Caco-2 (cell line): ENCODE results near the gene SUSD1. TPM values are rescaled to one million over a fixed set of nuclear protein-coding genes. Genes with fewer than 3 reads are reported as not detected.

Source experiments
- BruUV-seq: library from RNA; stranded (reverse); fragments of 400-500 nt; replicated peaks from 2 replicates; lab custom pipeline; 2021; lab: Mats Ljungman, UMichigan
- CTCF ChIA-PET: fragments of 300-600 bp; sonication (Branson Sonifier 250); formaldehyde crosslinking; loops from one replicate; lab custom pipeline; 2022; ENCODE audit warnings: antibody characterized with exemption; lab: Charles Lee
- POLR2A ChIA-PET: fragments of 300-600 bp; sonication (Branson Sonifier 250); formaldehyde crosslinking; loops from one replicate; lab custom pipeline; 2022; ENCODE audit warnings: antibody characterized with exemption; lab: Charles Lee
- DNase-seq, 2 experiments: peaks; one replicate each; pipeline versions ENCODE4 v3.0.0 to v3.0.0-alpha.2; 2020 to 2022
- H3K27me3 ChIP-seq: replicated peaks from 2 replicates; pipeline ENCODE4 v1.6.0; 2011; ENCODE audit warnings: low read length; ENCODE audit not compliant: control insufficient read depth, insufficient read depth
- H3K36me3 ChIP-seq: 2 replicates; pipeline ENCODE4 v1.5.1; 2011; ENCODE audit warnings: low read length; ENCODE audit not compliant: control insufficient read depth, insufficient read depth
- H3K4me1 ChIP-seq: fragments of 250-450 bp; sonication (Bioruptor Pico); 2 replicates; pipeline ENCODE4 v1.5.1; 2020; ENCODE audit warnings: mild to moderate bottlenecking
- H3K4me3 ChIP-seq: 2 replicates; pipeline ENCODE4 v1.5.1; 2011; ENCODE audit warnings: low read depth, mild to moderate bottlenecking, control low read depth, low read length
- H3K9me3 ChIP-seq: fragments of 250-450 bp; sonication (Bioruptor Pico); 2 replicates; pipeline ENCODE4 v1.5.1; 2020; ENCODE audit warnings: mild to moderate bottlenecking, moderate library complexity
- H3K27ac Mint-ChIP-seq: one replicate; pipeline ENCODE4 v1.8.0; 2022; ENCODE audit warnings: mixed read lengths; ENCODE audit not compliant: unreplicated experiment
- H3K27me3 Mint-ChIP-seq: one replicate; pipeline ENCODE4 v1.8.0; 2022; ENCODE audit warnings: mixed read lengths; ENCODE audit not compliant: insufficient read depth, unreplicated experiment
- H3K36me3 Mint-ChIP-seq: one replicate; pipeline ENCODE4 v1.8.0; 2022; ENCODE audit warnings: mild to moderate bottlenecking, mixed read lengths; ENCODE audit not compliant: insufficient read depth, unreplicated experiment
- H3K4me1 Mint-ChIP-seq: one replicate; pipeline ENCODE4 v1.8.0; 2022; ENCODE audit warnings: low read depth, mixed read lengths; ENCODE audit not compliant: unreplicated experiment
- H3K4me3 Mint-ChIP-seq: one replicate; pipeline ENCODE4 v1.8.0; 2022; ENCODE audit warnings: mild to moderate bottlenecking, moderate library complexity, mixed read lengths; ENCODE audit not compliant: unreplicated experiment
- H3K9me3 Mint-ChIP-seq: one replicate; pipeline ENCODE4 v1.8.0; 2022; ENCODE audit warnings: mixed read lengths; ENCODE audit not compliant: unreplicated experiment
- CTCF ChIP-seq, 2 experiments: fragments of 200-600 bp in 1 of 2; IDR thresholded peaks; 1 replicate in 1 of 2; 2 replicates in 1 of 2; pipeline versions ENCODE4 v1.5.1 to v1.8.0; 2011 to 2022; ENCODE audit warnings: antibody characterized with exemption in 1 of 2, control low read depth in 1 of 2, inconsistent platforms in 1 of 2, low read depth in 1 of 2, low read length in 1 of 2, mild to moderate bottlenecking in 1 of 2, moderate library complexity in 1 of 2; ENCODE audit not compliant: insufficient read depth in 1 of 2, severe bottlenecking in 1 of 2, unreplicated experiment in 1 of 2
- intact Hi-C: fragments of 100-400 bp; cut with micrococcal nuclease; formaldehyde crosslinking; loops from one replicate; pipeline ENCODE4 v1.10.0; 2022; ENCODE audit not compliant: unreplicated experiment
- total RNA-seq: library from RNA; stranded (reverse); gene quantifications from 2 replicates; pipeline ENCODE4 v1.2.3, GENCODE V29; 2022

The SUSD1 gene
- total RNA-seq, 1 experiment from 2014 or later: 53.4 TPM

- H3K36me3 Mint-ChIP-seq: peaks cover 51% of the 10 kb centered on the region
- H3K4me3 ChIP-seq: no peak overlapping the region
- H3K4me1 ChIP-seq: 0 out of 2 replicates have a peak, but pooled peaks cover 11% of the 10 kb centered on the region
- intact Hi-C loops: no loop called here
- CTCF ChIA-PET: interaction anchor here (0.6 to 1.9 kb wide), 2 partner anchors 19 to 624 kb away, joined by 3 to 4 read pairs; partner anchors contain the start of gene INIP
- H3K9me3 ChIP-seq: no peaks in the 10 kb centered on the region; the same call in 1 of the 2 replicates
- BruUV-seq: no TSS peak
- H3K27me3 Mint-ChIP-seq: no peaks in the 10 kb centered on the region
- no peak for TF ChIP-seq CTCF (IDR thresholded peaks at IDR 0.05; ENCODE audit: insufficient read depth in 1 of 2, low read depth in 1 of 2, low read length in 1 of 2, severe bottlenecking in 1 of 2, unreplicated experiment in 1 of 2)
- no peak overlapping the region for H3K4me3 Mint-ChIP-seq
- POLR2A ChIA-PET: no interaction called here
- no peak for DNase-seq
- no peaks in the 10 kb centered on the region; the same call in 1 of the 2 replicates for H3K36me3 ChIP-seq
- H3K27ac Mint-ChIP-seq: no peak overlapping the region
- H3K27me3 ChIP-seq: no peaks in the 10 kb centered on the region
- no peaks in the 10 kb centered on the region for H3K9me3 Mint-ChIP-seq
- peaks cover 28% of the 10 kb centered on the region for H3K4me1 Mint-ChIP-seq
Observed at GRCh38 chr9:112093870-112094216, 81.3 kb downstream of the SUSD1 start.

GRCh38 chr9:112093147-112093869 lies 81.8 kb downstream of the SUSD1 start:
- intact Hi-C loops: no loop called here
- POLR2A ChIA-PET: no interaction called here
- H3K9me3 ChIP-seq: no peaks in the 10 kb centered on the region; the same call in 1 of the 2 replicates
- H3K4me1 Mint-ChIP-seq: peaks cover 29% of the 10 kb centered on the region
- no peak for DNase-seq
- no peak overlapping the region for H3K4me3 Mint-ChIP-seq
- H3K27me3 Mint-ChIP-seq: no peaks in the 10 kb centered on the region
- H3K36me3 ChIP-seq: no peaks in the 10 kb centered on the region
- peaks cover 56% of the 10 kb centered on the region for H3K36me3 Mint-ChIP-seq
- CTCF ChIA-PET: interaction anchor here (0.6 to 1.9 kb wide), 2 partner anchors 20 to 625 kb away, joined by 3 to 4 read pairs; partner anchors contain the start of gene INIP
- no peak overlapping the region for H3K4me3 ChIP-seq
- peaks cover 3% of the 10 kb centered on the region for H3K9me3 Mint-ChIP-seq
- no TSS peak for BruUV-seq
- TF ChIP-seq CTCF (IDR thresholded peaks at IDR 0.05; ENCODE audit: insufficient read depth in 1 of 2, low read depth in 1 of 2, low read length in 1 of 2, severe bottlenecking in 1 of 2, unreplicated experiment in 1 of 2): no peak
- H3K4me1 ChIP-seq: 0 out of 2 replicates have a peak, but pooled peaks cover 11% of the 10 kb centered on the region
- H3K27me3 ChIP-seq: no peaks in the 10 kb centered on the region
- no peak overlapping the region for H3K27ac Mint-ChIP-seq

DNA sequence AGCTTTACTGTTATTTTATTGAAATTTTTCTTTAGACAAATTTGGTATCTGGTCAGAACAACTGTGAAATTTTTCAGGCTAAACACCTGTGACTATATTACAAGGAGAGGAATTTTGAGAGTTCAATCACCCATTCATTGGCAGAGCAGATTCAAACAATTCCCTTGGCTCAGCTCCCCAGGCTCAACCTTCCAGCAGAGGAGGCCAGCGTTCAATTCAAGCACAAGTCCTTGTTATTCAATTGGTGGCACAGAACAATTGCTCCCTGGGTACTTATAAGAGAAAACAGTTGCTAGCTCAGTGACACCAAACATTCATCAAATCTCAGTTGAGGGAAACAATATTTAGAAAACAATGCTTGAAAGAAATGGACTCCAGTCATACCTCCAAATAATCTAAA lies 83.3 kb downstream of the SUSD1 start:
- CTCF ChIA-PET: interaction anchor here (0.6 kb wide), 1 partner anchor 197 kb away, joined by 3 read pairs; no protein-coding TSS in a partner anchor
- POLR2A ChIA-PET: no interaction called here
- BruUV-seq: no TSS peak
- peaks cover 61% of the 10 kb centered on the region for H3K36me3 Mint-ChIP-seq
- Histone ChIP-seq H3K27me3 (no peaks in the 10 kb centered on the region), H3K9me3 (peaks cover 9% of the 10 kb centered on the region; the same call in 1 of the 2 replicates), H3K4me1 (0 out of 2 replicates have a peak, but pooled peaks cover 11% of the 10 kb centered on the region), H3K4me3 (no peak overlapping the region), H3K36me3 (no peaks in the 10 kb centered on the region)
- H3K4me3 Mint-ChIP-seq: no peak overlapping the region
- peaks cover 29% of the 10 kb centered on the region for H3K4me1 Mint-ChIP-seq
- no peak for DNase-seq
- intact Hi-C loops: no loop called here
- H3K9me3 Mint-ChIP-seq: peaks cover 17% of the 10 kb centered on the region
- H3K27ac Mint-ChIP-seq: no peak overlapping the region
- no peaks in the 10 kb centered on the region for H3K27me3 Mint-ChIP-seq
- TF ChIP-seq CTCF (IDR thresholded peaks at IDR 0.05; ENCODE audit: insufficient read depth in 1 of 2, low read depth in 1 of 2, low read length in 1 of 2, severe bottlenecking in 1 of 2, unreplicated experiment in 1 of 2): no peak
